ENCODE results near the gene KRT6A.

KRT6A gene

GRCh38 chr12:52524241-52524897 lies 31.3 kb upstream of the KRT6A start:
- no peak for DNase-seq

- DNase-seq: no peak
These were observed 30.8 kb upstream of the KRT6A start for GRCh38 chr12:52523824-52524223.

GRCh38 chr12:52522346-52523011 lies 29.4 kb upstream of the KRT6A start:
- DNase-seq: peak; percentile 55

- peak; percentile 89 for DNase-seq
These were observed 28.7 kb upstream of the KRT6A start for GRCh38 chr12:52521568-52522266.

- peak; percentile 34 for DNase-seq
These were observed 28.1 kb upstream of the KRT6A start for GRCh38 chr12:52521175-52521567.

- DNase-seq: no peak
These were observed 27.0 kb upstream of the KRT6A start, which contains the start of gene KRT5 for GRCh38 chr12:52519826-52520662. Gene KRT5 (minus strand): TSS chr12:52520394. CDS start chr12:52520296, 98 bp downstream.

- DNase-seq: no peak
These were observed 26.3 kb upstream of the KRT6A start for GRCh38 chr12:52519387-52519703.

- DNase-seq: no peak
These were observed 25.7 kb upstream of the KRT6A start for GRCh38 chr12:52518574-52519386.

GRCh38 chr12:52517888-52518287 lies 24.8 kb upstream of the KRT6A start:
- no peak for DNase-seq

GRCh38 chr12:52517005-52517835 lies 24.2 kb upstream of the KRT6A start:
- DNase-seq: no peak

GRCh38 chr12:52515927-52516831 lies 23.1 kb upstream of the KRT6A start:
- DNase-seq: no peak

GRCh38 chr12:52515319-52515646 lies 22.2 kb upstream of the KRT6A start:
- DNase-seq: no peak

- DNase-seq: no peak
These were observed 21.6 kb upstream of the KRT6A start for GRCh38 chr12:52514471-52515318.

GRCh38 chr12:52513736-52514135 lies 20.7 kb upstream of the KRT6A start:
- DNase-seq: no peak

- no peak for DNase-seq
These were observed 15.2 kb upstream of the KRT6A start for GRCh38 chr12:52508211-52508610.

GRCh38 chr12:52506858-52507715 lies 14.0 kb upstream of the KRT6A start:
- peak; percentile 80 for DNase-seq

GRCh38 chr12:52502877-52503276 lies 9.8 kb upstream of the KRT6A start:
- DNase-seq: no peak

- no peak for DNase-seq
These were observed 8.4 kb upstream of the KRT6A start for GRCh38 chr12:52501490-52501889.
